Mononuclear cell (primary cell): ENCODE measurements around the gene TMEM250. TPM values are rescaled to one million over a fixed set of nuclear protein-coding genes. Genes with fewer than 3 reads are reported as not detected.

Experiments
- H3K27me3 ChIP-seq: 2 replicates; pipeline ENCODE4 v1.6.0; 2011; ENCODE audit warnings: low read length, control low read depth; ENCODE audit not compliant: insufficient read depth
- H3K4me1 ChIP-seq: 2 replicates; pipeline ENCODE4 v1.5.1; 2011; ENCODE audit warnings: mild to moderate bottlenecking, low read length, control low read depth; ENCODE audit not compliant: insufficient read depth
- H3K4me3 ChIP-seq: 2 replicates; pipeline ENCODE4 v1.5.1; 2011; ENCODE audit warnings: mild to moderate bottlenecking, low read length, moderate library complexity
- H3K9me3 ChIP-seq: 2 replicates; pipeline ENCODE4 v1.5.1; 2011; ENCODE audit warnings: low read depth, mild to moderate bottlenecking, control low read depth, low read length
- total RNA-seq: library from RNA; depleted of rRNA; stranded (reverse); fragments of >200 nt; gene quantifications from one replicate; pipeline ENCODE4 v1.2.3, GENCODE V29; 2012

Gene TMEM250
- total RNA-seq, result 5.6 TPM

- peak within 1 kb of the TSS; percentile 68 for H3K4me3 ChIP-seq
- no peaks in the 10 kb centered on the region for H3K9me3 ChIP-seq
- no peaks in the 10 kb centered on the region for H3K27me3 ChIP-seq
- peaks cover 36% of the 10 kb centered on the region for H3K4me1 ChIP-seq
Measured at GRCh38 chr9:136118320-136119060, at the start of gene TMEM250. Gene TMEM250 (minus strand): TSS chr9:136118875. CDS start chr9:136116900, 1,975 bp downstream.

GRCh38 chr9:136163248-136163850 is 44.7 kb upstream of the TMEM250 start:
- H3K4me3 ChIP-seq, result no peak overlapping the region

DNA sequence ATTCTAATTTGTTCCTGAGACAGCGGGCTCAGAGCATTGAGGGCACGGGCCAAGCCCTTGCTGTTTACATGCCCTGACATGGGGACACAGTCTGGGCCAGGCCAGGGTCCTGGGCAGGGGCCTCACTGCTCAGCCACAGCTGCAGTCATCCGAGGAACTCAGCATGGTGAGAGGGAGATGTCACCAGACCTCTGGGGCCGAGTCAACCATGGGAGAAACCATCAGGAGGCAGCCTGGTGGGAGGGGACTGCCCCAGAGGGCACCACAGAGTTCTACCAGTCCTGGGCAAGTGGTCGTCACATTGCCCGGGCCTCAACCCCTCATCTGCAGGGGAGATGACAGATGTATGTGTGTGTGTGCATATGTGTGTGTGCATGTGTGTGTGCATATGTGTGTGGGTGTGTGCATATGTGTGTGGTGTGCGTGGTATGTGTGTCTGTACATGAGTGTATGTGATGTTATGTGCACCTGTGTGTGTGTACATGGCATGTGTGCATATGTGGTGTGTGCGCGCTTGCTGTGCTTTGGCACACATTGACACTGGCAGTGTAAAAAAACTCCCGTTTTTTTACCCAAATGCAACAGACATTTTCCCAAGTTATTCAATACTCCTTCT is 42.4 kb upstream of the TMEM250 start:
- H3K4me3 ChIP-seq, result no peak overlapping the region
- no peaks in the 10 kb centered on the region for H3K27me3 ChIP-seq
- no peaks in the 10 kb centered on the region for H3K9me3 ChIP-seq
- no peaks in the 10 kb centered on the region for H3K4me1 ChIP-seq

More at GRCh38 chr9:136163248-136163850, 44.7 kb upstream of the TMEM250 start:
- Histone ChIP-seq H3K9me3 (no peaks in the 10 kb centered on the region), H3K4me1 (no peaks in the 10 kb centered on the region), H3K27me3 (no peaks in the 10 kb centered on the region)

DNA sequence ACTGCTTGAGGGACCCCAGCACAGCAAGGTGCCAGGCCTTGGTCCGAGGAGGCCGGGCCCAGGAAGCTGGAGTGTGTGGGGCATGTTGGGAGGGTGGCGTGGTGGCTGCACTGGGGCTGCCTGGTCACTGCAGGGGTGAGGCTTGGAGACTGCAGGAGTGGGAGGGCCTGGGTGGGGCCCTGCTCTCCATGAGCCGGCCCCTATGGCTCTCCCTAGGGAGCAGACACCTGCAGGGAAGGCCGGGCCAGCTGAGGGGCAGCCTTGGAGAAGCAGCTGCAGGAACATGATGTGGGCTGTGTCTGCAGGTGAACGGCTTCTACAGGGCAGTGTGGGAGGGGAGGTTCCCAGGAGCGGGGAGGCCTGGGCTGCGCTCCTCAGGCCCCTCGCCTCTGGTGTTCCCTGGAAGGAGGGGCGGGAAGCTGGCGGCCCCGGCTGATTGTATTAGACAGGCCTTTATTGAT is 41.7 kb upstream of the TMEM250 start:
- H3K4me1 ChIP-seq, result no peaks in the 10 kb centered on the region
- no peaks in the 10 kb centered on the region for H3K9me3 ChIP-seq
- no peaks in the 10 kb centered on the region for H3K27me3 ChIP-seq
- H3K4me3 ChIP-seq, result no peak overlapping the region

DNA sequence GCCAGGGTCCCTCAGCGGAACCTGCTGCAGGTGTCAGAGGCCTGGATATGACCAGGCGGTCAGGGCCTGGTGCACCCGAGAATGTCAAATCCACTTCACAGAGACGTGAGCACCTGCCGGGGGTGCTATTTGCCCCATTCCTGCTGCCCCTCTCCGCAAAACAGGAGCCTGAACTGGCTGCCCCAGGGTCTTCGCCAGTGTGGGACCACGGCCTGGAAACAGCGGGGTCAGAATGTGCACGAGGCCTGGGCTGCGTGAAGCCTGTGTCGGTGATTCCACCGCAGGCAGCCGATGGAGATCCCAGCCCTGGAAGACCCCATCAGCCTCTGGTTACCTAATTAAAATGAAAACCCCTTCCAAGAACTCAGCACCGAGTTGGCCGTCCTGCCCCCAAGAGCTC is 41.2 kb upstream of the TMEM250 start:
- Histone ChIP-seq H3K4me3 (no peak overlapping the region), H3K4me1 (no peaks in the 10 kb centered on the region), H3K27me3 (no peaks in the 10 kb centered on the region), H3K9me3 (no peaks in the 10 kb centered on the region)

- Histone ChIP-seq H3K27me3 (no peaks in the 10 kb centered on the region), H3K4me1 (no peaks in the 10 kb centered on the region), H3K9me3 (no peaks in the 10 kb centered on the region), H3K4me3 (no peak overlapping the region)
Measured at GRCh38 chr9:136157477-136158265, 39.0 kb upstream of the TMEM250 start.

- Histone ChIP-seq H3K4me3 (no peak overlapping the region), H3K27me3 (no peaks in the 10 kb centered on the region), H3K4me1 (no peaks in the 10 kb centered on the region), H3K9me3 (no peaks in the 10 kb centered on the region)
Measured at GRCh38 chr9:136156209-136157120, 37.8 kb upstream of the TMEM250 start.

DNA sequence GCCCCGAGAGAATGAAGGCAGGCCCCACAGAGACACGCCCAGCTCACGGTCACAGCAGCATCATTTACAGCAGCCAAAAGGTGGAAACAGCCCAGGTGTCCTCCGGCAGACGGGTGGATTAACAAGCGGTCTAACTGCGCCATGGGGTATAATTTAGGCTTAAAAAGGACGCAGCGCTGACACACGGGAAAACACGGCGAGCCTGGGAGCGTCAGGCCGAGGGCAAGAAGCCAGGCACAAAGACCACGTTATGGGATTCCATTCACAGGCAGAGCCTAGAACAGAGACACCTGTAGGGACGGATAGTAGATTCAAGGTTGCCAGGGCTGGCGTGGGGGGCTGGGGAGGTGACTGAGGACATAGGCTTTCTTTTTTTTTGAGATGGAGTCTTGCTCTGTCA is 36.9 kb upstream of the TMEM250 start:
- Histone ChIP-seq H3K9me3 (no peaks in the 10 kb centered on the region), H3K27me3 (no peaks in the 10 kb centered on the region), H3K4me1 (no peaks in the 10 kb centered on the region), H3K4me3 (no peak overlapping the region)

GRCh38 chr9:136154943-136155342 is 36.3 kb upstream of the TMEM250 start:
- Histone ChIP-seq H3K27me3 (no peaks in the 10 kb centered on the region), H3K4me3 (no peak overlapping the region)

DNA sequence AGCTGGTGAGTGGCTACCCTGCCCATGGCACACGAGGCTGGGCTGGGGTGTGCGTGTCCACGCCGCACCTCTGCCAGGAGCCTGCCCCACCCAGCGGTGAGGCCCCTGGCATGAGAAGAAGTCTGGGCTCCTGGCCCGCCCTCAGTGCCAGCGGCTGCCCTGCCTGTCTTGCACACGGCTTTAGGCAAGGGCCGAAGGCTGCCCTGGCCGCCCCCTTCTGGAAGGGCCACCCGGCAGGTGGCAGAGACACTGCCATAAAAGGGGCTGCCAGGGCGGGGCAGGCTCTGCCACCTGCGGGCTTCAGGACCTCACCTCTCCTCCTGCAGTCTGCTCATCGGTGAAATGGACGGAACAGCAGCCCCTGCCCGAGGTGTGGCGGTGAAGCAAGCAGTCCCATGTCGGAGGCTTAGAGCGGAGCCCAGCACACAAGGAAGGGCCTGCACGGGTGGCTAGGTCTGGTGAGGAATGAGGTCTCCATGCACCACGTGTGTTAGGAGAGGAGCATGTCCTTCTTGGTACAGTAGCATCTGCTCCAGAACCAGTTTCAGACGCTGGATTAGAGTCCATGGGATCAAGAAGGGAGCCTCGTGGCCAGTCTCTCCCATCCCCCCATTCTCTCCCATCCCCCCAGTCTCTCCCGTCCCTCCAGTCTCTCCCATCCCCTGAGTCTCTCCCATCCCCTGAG is 34.8 kb upstream of the TMEM250 start:
- no peaks in the 10 kb centered on the region for H3K27me3 ChIP-seq
- H3K9me3 ChIP-seq, result no peaks in the 10 kb centered on the region
- H3K4me1 ChIP-seq, result no peaks in the 10 kb centered on the region
- no peak overlapping the region for H3K4me3 ChIP-seq

More at GRCh38 chr9:136154943-136155342, 36.3 kb upstream of the TMEM250 start:
- Histone ChIP-seq H3K4me1 (no peaks in the 10 kb centered on the region), H3K9me3 (no peaks in the 10 kb centered on the region)

GRCh38 chr9:136152931-136153330 is 34.3 kb upstream of the TMEM250 start:
- H3K4me3 ChIP-seq, result no peak overlapping the region
- H3K9me3 ChIP-seq, result no peaks in the 10 kb centered on the region
- H3K4me1 ChIP-seq, result no peaks in the 10 kb centered on the region
- no peaks in the 10 kb centered on the region for H3K27me3 ChIP-seq

- Histone ChIP-seq H3K4me3 (no peak overlapping the region), H3K9me3 (no peaks in the 10 kb centered on the region), H3K4me1 (no peaks in the 10 kb centered on the region), H3K27me3 (no peaks in the 10 kb centered on the region)
Measured at GRCh38 chr9:136152543-136152866, 33.8 kb upstream of the TMEM250 start.

DNA sequence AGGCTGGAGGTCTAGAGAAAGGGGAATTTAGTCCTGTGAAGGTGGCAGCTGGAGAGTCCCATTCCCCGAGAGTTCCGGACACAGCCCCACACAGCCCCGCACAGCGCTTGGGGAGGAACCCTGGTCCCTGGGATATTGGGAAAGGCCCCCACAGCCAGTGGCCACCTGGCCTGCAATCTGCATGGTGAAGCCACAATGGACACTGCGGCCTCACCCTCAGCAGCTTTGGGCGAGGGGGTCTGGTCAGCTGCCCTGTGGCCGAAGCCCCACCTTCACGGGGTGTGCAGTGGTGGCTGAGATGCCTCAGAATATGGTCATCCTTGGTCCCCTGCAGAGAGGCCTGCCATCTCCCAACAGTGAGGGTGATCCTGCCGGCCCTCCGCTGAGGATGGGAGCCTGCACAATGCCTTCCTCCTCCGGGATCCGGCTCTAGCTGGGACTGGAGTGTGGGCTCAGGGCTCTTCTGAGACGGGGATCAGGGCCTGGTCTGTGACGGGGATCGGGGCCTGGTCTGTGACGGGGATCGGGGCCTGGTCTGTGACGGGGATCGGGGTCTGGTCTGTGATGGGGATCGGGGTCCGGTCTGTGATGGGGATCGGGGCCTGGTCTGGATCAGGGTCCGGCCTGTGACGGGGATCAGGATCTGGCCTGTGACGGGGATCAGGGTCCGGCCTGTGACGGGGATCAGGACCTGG is 33.3 kb upstream of the TMEM250 start:
- Histone ChIP-seq H3K4me1 (no peaks in the 10 kb centered on the region), H3K4me3 (no peak overlapping the region)

More for the DNA sequence above, 33.3 kb upstream of the TMEM250 start:
- no peaks in the 10 kb centered on the region for H3K27me3 ChIP-seq
- no peaks in the 10 kb centered on the region for H3K9me3 ChIP-seq
